Stimulated activated CD8-positive, alpha-beta memory T cell treated with anti-CD3 and anti-CD28 coated beads, Interleukin-12 subunit alpha, Interleukin-12 subunit beta, amount 100 ng/mL, for 4 hours (primary cell): Measurements from ENCODE around the gene NUDCD2.
"Not testable (repeated sequence)": the region's sequence is repeated elsewhere in the genome, so short reads cannot be mapped to it uniquely, and the experiment has no call there.

Source experiments
- DNase-seq: peaks from one replicate; pipeline ENCODE4 v3.0.0-alpha.2; 2020; ENCODE audit warnings: low read depth

The NUDCD2 gene

GRCh38 chr5:163426128-163426527 lies 33.8 kb downstream of the NUDCD2 start:
- not testable (repeated sequence) for DNase-seq

GRCh38 chr5:163424836-163425235 lies 35.1 kb downstream of the NUDCD2 start:
- no peak for DNase-seq

- not testable (repeated sequence) for DNase-seq
Observed at GRCh38 chr5:163415673-163416072, 44.2 kb downstream of the NUDCD2 start.

- DNase-seq: no peak
Observed at GRCh38 chr5:163410505-163410904, 49.4 kb downstream of the NUDCD2 start.

- no peak for DNase-seq
Observed at GRCh38 chr5:163409384-163409783, 50.5 kb downstream of the NUDCD2 start.

- DNase-seq: peak; percentile 2
Observed at GRCh38 chr5:163408311-163408923, 51.5 kb downstream of the NUDCD2 start.

GRCh38 chr5:163407034-163407655 lies 52.8 kb downstream of the NUDCD2 start:
- no peak for DNase-seq

GRCh38 chr5:163404364-163405173 lies 55.3 kb downstream of the NUDCD2 start:
- no peak for DNase-seq

- DNase-seq: no peak
Observed at GRCh38 chr5:163402007-163402406, 57.9 kb downstream of the NUDCD2 start.

GRCh38 chr5:163401271-163401670 lies 58.6 kb downstream of the NUDCD2 start:
- no peak for DNase-seq

- no peak for DNase-seq
Observed at GRCh38 chr5:163399923-163400322, 60.0 kb downstream of the NUDCD2 start.

- no peak for DNase-seq
Observed at GRCh38 chr5:163397354-163397753, 62.5 kb downstream of the NUDCD2 start.

- DNase-seq: not testable (repeated sequence)
Observed at GRCh38 chr5:163396818-163397340, 63.0 kb downstream of the NUDCD2 start.
